GM19043 (cell line): Measurements from ENCODE around the gene EVI5L.
"Not testable (repeated sequence)": the region's sequence is repeated elsewhere in the genome, so short reads cannot be mapped to it uniquely, and the experiment has no call there.

Source experiments
- ATAC-seq: cut with Tn5 transposase; IDR thresholded peaks from one replicate; pipeline ENCODE4 v1.9.1; 2021; ENCODE audit warnings: low read depth; ENCODE audit not compliant: unreplicated experiment

The EVI5L gene

DNA sequence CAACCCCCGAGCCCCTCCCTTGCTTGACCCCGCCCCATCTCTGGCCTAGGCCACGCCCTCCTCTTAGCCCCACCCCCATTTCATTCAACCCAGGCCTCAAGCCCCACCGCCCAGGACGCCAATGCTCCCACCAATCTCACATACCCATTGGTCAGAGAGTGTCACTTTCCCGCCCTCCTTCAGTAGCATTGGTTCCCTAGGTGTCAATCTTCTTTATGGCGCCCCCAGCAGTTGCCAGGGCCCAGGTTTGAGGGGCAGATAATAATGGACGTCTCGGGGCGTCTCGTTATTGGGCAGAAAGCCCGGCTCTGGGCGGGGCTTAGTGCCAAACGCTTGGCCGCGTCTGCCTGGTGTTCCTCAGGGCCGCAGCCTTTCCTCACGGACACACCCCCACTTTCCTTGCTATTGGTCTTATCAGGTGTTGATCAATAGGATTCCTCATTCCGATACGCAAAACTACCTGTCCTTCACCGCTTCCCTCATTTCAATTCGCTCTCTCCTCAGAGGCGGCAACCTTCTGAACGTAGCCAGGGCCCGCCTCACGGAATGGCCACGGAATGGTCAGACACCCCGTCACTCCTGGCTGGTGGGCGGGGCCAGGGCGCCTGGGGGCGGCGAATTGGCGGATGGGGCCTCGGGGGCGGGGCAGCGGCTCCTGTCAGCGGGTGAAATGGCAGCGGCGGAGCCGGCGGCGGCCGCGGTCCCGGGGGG is at the start of gene EVI5L:
EVI5L (plus strand) TSS at position 658 of the 711 bp plus-strand sequence. CDS start 16,325 bp downstream, outside the sequence.
- ATAC-seq = peak; percentile 83

DNA sequence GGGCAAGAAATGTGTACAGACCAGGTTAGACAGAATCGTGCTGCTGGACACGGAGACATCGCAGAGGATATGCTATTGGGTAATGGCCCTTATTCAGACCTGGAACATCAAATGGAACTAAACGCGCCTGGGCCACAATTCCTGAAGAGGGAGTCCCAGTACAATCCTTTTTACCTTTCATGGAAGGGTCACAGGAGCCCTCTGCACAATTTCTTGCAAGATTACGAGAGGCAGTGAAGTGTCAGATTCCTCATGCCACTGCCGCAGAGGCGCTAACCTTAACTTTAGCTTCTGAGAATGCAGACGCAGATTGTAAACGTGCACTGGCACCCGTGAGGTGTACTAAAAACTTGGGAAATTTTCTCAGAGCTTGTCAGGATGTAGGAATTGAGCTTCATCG is 48.9 kb upstream of the EVI5L start:
- ATAC-seq = no peak

DNA sequence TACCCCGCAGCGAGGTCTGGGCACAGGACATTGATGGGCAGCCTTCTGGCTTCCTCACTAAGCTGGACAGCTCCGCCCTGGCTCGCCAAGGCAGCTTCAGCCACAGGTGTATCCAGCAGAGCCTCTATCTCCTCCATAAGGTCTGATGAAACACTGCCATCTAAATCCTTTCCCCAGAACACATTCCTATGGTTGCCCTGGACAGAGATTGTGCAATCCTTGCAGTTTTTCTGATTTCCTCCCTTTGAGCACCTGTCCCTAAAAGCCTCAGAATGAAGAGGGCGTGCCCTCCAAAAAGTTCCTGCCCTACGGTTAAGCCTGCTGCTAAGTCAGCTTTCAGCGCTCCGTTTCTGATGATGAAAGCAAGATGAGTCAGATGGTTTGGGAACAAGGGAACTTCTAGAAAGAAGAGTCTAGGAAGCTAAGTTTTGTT is 46.0 kb upstream of the EVI5L start:
- ATAC-seq = no peak

DNA sequence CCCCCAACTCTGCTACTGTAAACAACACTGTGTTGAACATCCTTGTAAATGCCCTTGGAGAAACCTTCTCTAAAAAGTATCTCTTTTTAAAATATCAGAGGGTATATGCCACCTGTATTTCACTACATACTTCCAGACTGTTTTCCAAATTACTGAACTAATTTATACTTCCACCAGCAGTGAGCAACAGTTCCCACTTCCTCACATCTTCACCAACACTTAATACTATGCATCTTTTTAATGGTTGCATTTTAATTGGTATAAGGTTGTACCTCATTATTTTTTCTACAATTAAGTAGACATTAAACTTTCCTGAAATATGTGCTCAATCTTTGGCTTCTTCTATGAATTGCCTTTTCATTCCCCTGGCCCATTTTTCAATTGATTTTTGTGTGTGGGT is 45.2 kb upstream of the EVI5L start:
- no peak for ATAC-seq

DNA sequence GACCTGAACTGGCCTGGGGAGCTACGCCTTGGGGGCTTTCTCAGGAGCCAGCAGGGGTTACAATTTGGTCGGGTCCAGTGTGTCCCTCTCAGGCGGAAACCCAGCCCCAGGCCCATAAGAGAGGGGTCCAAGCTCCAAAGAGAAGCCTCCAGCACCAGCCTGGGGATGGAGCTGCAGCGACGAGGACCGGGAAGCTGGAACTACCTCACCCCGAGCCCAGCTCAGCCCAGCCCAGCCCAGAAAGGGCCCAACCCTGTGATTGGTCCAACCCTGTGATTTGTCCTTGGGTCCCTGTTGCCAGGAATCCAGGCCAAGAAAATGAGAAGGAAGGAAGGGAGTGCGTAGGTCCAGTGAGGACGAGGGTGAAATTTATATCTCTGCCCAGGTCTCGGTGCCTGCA is 42.9 kb upstream of the EVI5L start:
- ATAC-seq = no peak

DNA sequence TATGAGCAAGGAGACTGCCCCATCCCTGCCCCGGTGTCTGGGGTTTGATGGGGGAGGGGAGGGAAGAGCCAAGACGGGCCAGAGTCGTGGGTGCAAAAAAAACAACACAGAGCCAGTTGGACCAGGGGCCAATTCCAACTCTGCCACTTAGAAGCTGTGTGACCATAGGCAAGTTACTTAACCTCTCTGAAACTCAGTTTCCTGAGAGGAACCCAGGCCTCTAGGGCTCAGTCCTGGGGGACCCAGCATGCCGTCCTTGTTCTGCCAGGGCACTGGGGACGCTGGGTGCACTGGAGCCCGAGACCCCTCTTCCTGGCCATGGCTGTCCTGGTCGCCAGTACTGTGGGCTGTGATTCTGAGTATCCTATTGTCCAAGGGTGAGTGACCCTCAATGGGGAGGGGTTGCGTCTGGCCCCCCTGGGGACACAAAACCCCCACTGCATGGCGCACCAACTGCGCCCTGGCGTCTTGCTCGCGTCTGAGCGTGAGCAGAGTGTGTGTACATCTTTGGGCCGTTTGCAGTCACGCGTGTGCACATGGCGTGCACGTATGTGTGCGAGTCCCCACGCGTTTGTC is 42.3 kb upstream of the EVI5L start:
- no peak for ATAC-seq

DNA sequence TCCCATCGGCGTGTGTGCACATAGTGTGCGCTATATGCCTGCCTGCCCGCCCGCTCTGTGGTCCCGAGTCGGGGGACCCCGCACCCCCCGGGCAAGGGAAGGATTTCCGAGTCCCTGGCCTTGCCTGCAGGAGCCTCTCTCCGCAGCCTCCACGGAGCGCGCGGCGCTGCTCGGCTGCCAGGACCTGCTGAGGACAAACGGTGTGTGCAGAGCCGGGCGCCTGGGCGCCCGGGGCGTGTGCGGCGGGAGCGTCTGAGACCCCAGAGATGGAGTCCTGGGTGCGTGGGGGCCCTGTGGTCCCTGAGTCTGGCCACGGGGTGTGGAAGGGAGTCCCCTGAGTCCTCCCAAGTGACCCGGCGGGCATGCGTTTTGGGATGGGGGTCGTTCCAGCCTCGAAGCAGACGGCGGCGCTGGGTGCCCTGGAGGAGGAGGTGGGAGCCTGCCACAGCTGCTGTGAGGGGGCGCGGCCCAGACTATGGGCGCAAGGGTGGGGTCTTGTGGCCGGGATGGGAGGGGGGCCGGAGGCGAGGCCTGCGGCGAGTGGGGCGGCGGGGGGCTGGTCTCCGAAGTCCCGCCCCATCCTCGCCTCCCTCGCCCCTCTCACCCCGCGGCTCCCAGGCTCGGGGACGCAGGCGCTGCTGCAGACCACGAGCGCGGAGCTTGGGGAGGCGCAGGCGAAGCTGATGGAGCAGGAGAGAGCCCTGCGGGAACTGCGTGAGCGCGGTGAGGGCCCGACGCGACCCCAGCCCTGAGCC is 41.7 kb upstream of the EVI5L start:
- no peak for ATAC-seq

DNA sequence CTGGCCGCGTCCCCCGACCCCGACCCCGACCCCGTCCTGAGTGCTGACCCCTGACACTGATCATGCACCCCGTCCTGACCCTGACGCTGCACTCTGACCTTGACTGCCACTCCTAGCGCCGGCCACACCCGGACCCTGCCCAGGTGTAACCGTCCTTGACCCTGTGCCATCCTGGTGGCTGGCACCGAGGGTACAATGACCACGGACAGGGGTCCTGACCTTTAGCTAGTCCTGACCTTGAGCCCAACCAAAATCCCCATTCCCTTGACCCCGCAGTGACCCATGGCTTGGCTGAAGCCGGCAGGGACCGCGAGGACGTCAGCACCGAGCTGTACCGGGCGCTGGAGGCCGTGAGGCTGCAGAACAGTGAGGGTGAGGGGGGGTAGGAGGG is 41.1 kb upstream of the EVI5L start:
- ATAC-seq = no peak

DNA sequence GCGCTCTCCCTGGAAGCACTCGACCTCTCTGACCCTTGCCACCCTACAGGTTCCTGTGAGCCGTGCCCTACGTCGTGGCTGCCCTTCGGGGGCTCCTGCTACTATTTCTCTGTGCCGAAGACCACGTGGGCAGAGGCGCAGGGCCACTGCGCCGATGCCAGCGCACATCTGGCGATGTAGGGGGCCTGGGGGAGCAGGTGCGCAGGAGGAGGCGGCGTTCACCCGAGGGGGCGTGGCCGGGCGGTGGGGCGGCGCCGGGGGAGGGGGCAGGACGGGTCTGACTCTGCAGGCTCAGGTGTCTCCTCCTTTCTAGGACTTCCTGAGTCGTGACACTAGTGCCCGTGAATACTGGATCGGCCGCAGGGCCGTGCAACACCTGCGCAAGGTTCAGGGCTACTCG is 40.6 kb upstream of the EVI5L start:
- no peak for ATAC-seq

DNA sequence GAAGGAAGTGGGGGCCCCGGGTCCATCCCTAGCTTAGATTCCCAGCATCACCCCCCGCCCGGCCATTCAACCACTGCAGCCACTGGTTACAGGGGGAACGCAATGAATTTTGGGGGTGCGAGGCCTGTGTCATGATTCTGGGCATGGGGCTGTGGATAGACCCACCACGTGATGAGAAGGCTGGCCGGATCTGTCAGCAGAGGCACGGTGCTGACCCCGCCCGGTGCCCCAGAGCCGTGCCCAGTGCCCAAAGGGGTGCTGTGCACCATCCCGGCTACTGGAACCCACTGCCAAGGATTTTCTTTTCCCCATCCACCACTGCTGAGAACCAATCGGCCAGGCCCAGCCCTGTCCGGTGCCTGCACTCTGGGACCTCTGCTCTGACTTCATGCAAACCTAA is 39.6 kb upstream of the EVI5L start:
- no peak for ATAC-seq

DNA sequence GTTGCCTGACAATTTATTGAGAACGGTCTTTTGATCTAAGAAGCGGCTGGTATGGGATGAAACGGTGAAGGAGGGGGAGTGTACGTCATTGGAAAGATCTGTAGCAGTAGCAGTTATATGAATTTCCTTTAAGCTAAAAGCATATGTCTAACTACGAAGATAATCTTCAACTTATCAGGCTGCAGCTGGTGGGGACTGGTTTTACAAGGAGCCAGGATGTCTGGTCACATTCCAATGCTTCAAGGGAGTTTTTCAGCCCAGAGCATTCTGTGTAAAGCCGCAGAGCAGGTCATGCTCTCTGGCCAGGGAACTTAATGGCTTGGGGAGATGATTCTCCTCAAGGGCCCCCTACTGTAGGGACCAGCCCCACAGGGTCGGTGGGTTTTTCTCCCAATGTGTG is 37.7 kb upstream of the EVI5L start:
- no peak for ATAC-seq

DNA sequence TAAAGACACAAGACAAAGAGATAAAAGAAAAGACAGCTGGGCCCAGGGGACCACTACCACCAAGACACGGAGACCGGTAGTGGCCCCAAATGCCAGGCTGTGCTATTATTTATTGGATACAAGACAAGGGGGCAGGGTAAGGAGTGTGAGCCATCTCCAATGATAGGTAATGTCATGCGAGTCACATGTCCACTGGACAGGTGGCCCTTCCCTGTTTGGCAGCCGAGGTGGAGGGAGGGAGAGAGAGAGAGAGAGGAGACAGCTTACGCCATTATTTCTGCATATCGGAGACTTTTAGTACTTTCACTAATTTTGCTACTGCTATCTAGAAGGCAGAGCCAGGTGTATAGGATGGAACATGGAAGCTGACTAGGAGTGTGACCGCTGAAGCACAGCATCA is 37.3 kb upstream of the EVI5L start:
- not testable (repeated sequence) for ATAC-seq

DNA sequence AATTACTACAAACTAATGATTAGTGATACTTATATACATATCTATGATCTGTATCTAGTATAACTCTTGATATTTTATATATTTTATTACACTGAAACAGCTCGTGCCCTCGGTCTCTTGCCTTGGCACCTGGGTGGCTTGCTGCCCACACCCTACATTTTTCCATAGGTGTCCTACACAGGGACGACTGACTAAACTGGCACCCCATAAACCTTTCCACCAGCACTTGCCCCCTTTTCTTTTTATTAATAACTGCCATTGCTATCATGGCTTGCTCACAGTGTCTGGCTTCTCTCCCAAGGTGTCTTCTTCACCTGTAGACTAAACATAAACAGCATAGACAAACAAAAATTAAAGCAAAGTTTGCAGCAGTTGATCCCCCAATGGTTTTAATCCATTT is 36.5 kb upstream of the EVI5L start:
- ATAC-seq = no peak

DNA sequence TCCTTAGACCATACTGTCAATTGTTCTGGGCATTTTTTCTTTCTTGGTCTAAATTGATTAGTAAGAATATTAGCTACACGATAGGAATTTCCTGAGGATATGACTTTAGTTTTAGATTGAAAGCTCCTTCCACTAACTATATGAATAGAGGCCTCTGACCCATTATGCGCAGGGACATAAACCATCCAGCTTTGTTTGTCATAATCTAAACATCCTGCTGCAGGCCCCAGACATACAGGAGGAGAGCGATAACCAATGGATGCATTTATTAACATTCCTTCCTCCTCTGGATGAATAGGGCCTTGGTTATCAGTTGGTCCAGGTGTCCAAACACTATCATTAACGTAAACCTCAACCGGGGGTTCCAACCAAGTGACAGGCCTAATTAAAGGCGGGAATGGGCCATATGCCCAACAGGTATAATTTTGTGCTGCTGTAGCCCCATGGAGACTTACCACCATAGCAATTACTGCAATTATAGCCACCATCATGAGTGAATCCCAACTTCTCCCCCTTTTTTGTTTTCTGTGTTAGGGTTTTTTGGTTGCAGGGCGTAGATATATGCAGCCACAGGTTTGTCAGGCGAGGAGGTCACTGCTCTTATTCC is 34.4 kb upstream of the EVI5L start:
- ATAC-seq = no peak

DNA sequence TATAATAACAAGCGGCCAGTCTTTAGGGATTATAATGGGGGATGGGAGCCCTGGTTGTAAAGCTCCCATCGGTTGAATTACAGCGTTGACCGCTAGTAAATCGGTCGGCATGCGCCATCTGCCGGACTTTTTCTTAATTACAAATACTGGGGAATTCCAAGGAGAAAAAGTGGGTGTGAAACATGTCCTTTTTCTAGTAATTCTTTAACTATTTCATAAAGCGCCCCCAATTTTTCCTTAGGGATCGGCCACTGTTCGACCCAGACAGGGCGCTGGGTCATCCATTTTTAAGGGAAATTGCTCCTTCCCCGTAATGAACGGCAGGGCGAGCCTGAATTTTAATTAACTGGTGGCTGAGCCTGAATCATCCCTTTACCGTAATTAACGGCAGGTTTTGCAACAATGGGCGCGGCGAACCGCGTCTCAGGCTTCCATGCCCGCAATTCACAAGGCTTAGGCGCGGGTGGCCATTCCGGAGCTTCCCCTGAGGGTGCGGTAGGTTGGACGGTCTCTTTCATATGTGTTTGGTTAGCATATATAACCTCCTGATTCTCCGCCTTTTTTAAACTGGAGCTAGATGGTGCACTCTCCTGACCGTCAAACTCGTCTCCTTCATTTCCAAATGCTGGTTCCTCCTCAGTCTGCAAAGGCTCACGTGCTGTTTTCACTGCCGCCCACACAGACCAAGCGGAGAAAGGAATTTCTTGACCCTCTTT is 30.2 kb upstream of the EVI5L start:
- ATAC-seq = no peak

DNA sequence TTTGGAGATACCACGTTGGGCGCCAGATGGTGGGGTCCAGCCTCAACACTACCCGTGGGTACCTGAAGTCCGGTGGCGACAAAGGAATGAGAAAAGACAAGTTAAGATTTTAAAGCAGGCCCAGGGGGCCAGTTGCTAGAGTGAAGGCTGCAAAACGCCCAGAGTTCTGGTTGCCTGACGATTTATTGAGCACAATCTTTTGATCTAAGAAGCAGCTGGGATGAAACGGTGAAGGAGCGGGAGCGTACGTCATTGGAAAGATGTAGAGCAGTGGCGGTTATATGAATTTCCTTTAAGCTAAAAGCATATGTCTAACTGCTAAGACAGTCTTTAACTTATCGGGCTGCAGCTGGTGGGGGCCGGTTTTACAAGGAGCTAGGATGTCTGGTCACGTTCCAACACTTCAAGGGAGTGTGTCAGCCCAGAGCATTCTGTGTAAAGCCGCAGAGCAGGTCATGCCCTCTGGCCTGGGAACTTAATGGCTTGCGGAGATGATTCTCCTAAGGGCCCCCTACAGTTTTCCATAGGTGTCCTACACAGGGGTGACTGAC is 28.9 kb upstream of the EVI5L start:
- no peak for ATAC-seq

DNA sequence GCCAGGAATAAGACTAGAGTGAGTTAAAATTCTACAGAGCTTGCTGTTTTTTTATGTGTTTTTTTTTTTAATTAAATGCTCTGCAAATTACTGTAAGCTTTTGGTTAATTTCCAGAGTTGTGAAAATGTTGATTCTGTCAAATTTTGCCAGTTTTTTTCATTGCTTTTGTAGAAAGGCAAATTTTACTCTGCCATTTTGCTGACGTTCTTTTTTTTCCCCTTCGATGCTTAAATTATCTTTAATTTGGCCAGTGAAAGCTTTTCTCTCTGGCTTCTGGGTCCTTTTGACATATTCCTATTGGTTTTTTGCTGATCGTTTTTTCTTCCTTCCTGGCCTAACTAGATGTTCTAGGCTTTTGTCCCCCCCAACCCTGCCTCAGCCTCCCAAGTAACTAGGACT is 23.8 kb upstream of the EVI5L start:
- ATAC-seq = no peak

DNA sequence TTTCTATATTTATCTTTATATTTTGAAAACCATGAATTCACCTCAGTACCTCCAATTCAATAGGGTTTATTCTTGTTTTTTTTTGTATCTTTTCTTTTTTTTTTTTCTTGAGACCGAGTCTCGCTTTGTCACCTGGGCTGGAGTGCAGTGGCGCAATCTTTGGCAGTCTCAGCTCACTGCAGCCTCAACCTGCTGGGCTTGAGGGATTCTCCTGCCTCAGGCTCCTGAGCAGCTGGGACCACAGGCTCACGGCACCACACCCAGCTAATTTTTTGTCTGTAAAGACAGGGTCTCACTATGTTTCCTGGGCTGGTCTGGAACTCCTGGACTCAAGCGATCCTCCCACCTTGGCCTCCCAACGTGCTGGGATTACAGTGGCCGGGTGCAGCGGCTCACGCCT is 23.1 kb upstream of the EVI5L start:
- ATAC-seq = no peak

DNA sequence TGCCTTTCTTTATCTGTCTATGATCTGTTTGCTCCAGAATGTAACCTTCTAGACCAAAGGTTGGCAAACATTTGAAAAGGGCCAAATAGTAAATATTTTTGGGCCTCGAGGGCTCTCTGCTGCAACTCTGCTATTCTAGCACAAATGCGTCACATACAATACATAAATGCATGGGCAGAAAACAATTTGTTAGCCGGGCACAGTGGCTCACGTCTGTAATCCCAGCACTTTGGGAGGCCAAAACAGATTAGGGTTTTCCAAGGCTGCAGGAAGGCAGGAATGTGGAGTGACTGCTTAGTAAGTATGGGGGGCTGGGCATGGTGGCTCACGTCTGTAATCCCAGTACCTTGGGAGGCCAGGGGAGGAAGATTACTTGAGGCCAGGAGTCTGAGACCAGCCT is 21.9 kb upstream of the EVI5L start:
- ATAC-seq = no peak

DNA sequence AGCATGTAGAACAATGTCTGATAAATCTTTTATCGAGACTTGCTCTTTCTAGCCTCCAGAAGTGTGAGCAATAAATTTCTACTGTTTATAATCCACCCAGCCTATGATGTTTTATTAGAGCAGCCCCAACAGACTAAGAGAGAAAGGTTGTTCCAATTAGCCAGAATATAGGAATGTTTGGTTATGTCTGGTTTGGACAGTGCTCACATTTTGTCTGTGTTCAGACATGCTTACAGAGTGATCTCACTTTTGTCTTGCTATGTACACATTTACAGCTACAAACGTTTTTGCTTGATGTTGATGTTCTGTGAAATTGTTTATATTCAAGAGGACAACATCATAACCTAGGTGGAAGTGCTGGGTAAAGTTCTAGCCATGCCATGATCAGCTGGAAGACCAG is 18.0 kb upstream of the EVI5L start:
- no peak for ATAC-seq

DNA sequence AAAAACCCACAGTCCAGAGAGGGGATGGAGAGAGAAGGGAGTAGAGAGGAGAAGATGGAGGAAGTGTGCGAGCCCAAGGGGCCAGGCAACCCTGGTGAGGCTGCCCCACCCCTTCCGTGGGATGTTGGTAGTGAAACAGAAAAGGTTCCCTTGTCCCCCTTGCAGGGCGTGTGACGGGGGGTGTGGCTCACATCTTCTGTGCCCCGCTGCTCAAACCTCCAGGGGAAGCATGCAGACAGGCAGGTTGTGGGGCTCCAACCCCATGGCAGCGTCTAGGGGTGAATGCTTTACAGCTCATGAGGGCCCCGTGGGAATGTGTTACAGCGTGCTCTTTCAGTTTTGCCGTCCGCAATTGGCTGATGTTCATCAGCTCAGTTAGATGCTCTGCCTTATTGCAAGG is 14.7 kb upstream of the EVI5L start:
- no peak for ATAC-seq
